Measurements from ENCODE around the gene HNRNPUL1.
A peak's percentile ranks its signal among the peaks of the same experiment; 100 is the strongest.

Gene HNRNPUL1

GRCh38 chr19:41324231-41324702 lies 60.1 kb downstream of the HNRNPUL1 start:
- no peak for TF ChIP-seq CTCF (IDR thresholded peaks at IDR 0.05; ENCODE audit: low read depth, low read length, missing control alignments)
- Histone ChIP-seq H3K27me3 (replicated peaks) (no peaks in the 10 kb centered on the region), H3K4me3 (ENCODE audit: low read depth, low read length) (no peak overlapping the region), H3K36me3 (replicated peaks) (peaks cover 51% of the 10 kb centered on the region), H3K27ac (peak overlapping the region; percentile 98)
- in situ Hi-C loops (cut with HindIII; ENCODE audit: low pct_ligation_motif_present, low sequenced_read_pairs): no loop called here
- DNase-seq: no peak

GRCh38 chr19:41324921-41325639 lies 60.9 kb downstream of the HNRNPUL1 start:
- H3K4me3 ChIP-seq (ENCODE audit: low read depth, low read length): peak overlapping the region; percentile 17
- DNase-seq: peak; percentile 81
- TF ChIP-seq CTCF (IDR thresholded peaks at IDR 0.05; ENCODE audit: low read depth, low read length, missing control alignments): no peak
- peak overlapping the region; percentile 98 for H3K27ac ChIP-seq
- in situ Hi-C loops (cut with HindIII; ENCODE audit: low pct_ligation_motif_present, low sequenced_read_pairs): no loop called here
- H3K27me3 ChIP-seq (replicated peaks): no peaks in the 10 kb centered on the region
- H3K36me3 ChIP-seq (replicated peaks): peaks cover 46% of the 10 kb centered on the region

DNA sequence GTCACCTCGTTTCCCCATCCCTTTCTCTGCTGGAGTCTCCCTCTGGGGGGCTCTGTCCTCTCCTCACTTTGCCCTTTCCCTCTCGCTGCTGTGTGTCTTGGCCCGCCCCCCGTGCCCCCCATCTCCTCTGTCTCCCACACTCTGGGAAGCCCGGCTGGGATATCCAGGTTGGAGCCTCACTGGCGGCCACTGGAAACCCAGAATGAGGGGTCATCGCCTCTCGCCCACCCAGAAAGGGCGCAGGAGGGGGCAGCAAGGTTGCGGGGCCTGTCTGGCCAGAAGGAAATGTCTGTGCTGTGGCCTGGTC lies 61.4 kb downstream of the HNRNPUL1 start:
- TF ChIP-seq CTCF (IDR thresholded peaks at IDR 0.05; ENCODE audit: low read depth, low read length, missing control alignments): no peak
- DNase-seq: no peak
- Histone ChIP-seq H3K4me3 (ENCODE audit: low read depth, low read length) (peak overlapping the region; percentile 12), H3K27ac (peak overlapping the region; percentile 98), H3K27me3 (replicated peaks) (no peaks in the 10 kb centered on the region), H3K36me3 (replicated peaks) (peaks cover 48% of the 10 kb centered on the region)
- in situ Hi-C loops (cut with HindIII; ENCODE audit: low pct_ligation_motif_present, low sequenced_read_pairs): no loop called here

- in situ Hi-C loops (cut with HindIII; ENCODE audit: low pct_ligation_motif_present, low sequenced_read_pairs): no loop called here
- TF ChIP-seq CTCF (IDR thresholded peaks at IDR 0.05; ENCODE audit: low read depth, low read length, missing control alignments): no peak
- Histone ChIP-seq H3K27me3 (replicated peaks) (no peaks in the 10 kb centered on the region), H3K36me3 (replicated peaks) (peaks cover 47% of the 10 kb centered on the region), H3K4me3 (ENCODE audit: low read depth, low read length) (peak overlapping the region; percentile 0), H3K27ac (peak overlapping the region; percentile 98)
- peak; percentile 88 for DNase-seq
Measured at GRCh38 chr19:41325947-41326706, 62.0 kb downstream of the HNRNPUL1 start.

GRCh38 chr19:41327076-41327575 lies 63.0 kb downstream of the HNRNPUL1 start:
- in situ Hi-C loops (cut with HindIII; ENCODE audit: low pct_ligation_motif_present, low sequenced_read_pairs): no loop called here
- TF ChIP-seq CTCF (IDR thresholded peaks at IDR 0.05; ENCODE audit: low read depth, low read length, missing control alignments): no peak
- Histone ChIP-seq H3K36me3 (replicated peaks) (peaks cover 49% of the 10 kb centered on the region), H3K27ac (peak overlapping the region; percentile 98), H3K4me3 (ENCODE audit: low read depth, low read length) (no peak overlapping the region), H3K27me3 (replicated peaks) (no peaks in the 10 kb centered on the region)
- DNase-seq: no peak
